GM23248 (cell line): ENCODE results near the gene ALDOA. TPM values are rescaled to one million over a fixed set of nuclear protein-coding genes. Genes with fewer than 3 reads are reported as not detected.

ENCODE experiments used
- DNase-seq: peaks from one replicate; pipeline ENCODE4 v3.0.0-alpha.2; 2015
- H2AFZ ChIP-seq: fragments of 200-600 bp; sonication (generic); 2 replicates; pipeline ENCODE4 v1.6.1; 2016; ENCODE audit warnings: antibody characterized with exemption
- H3F3A ChIP-seq: fragments of 200-600 bp; sonication (generic); 2 replicates; pipeline ENCODE4 v1.6.1; 2016; ENCODE audit warnings: mild to moderate bottlenecking, antibody characterized with exemption, mixed run types; ENCODE audit not compliant: insufficient read depth
- H3K27ac ChIP-seq: fragments of 200-600 bp; sonication (generic); 2 replicates; pipeline ENCODE4 v1.5.1; 2016; ENCODE audit warnings: mild to moderate bottlenecking
- H3K27me3 ChIP-seq: fragments of 200-600 bp; sonication (generic); replicated peaks from 2 replicates; pipeline ENCODE4 v1.6.1; 2016; ENCODE audit warnings: mild to moderate bottlenecking; ENCODE audit not compliant: insufficient read depth
- H3K36me3 ChIP-seq: fragments of 200-600 bp; sonication (generic); 2 replicates; pipeline ENCODE4 v1.6.1; 2016; ENCODE audit warnings: low read depth, mild to moderate bottlenecking
- H3K4me1 ChIP-seq: fragments of 200-600 bp; sonication (generic); 2 replicates; pipeline ENCODE4 v1.6.1; 2016; ENCODE audit warnings: mild to moderate bottlenecking; ENCODE audit not compliant: insufficient read depth
- H3K4me2 ChIP-seq: fragments of 200-600 bp; sonication (generic); one replicate; pipeline ENCODE4 v1.6.1; 2016; ENCODE audit warnings: mild to moderate bottlenecking; ENCODE audit not compliant: unreplicated experiment
- H3K4me3 ChIP-seq: fragments of 200-600 bp; sonication (generic); 2 replicates; pipeline ENCODE4 v1.5.1; 2016; ENCODE audit warnings: mild to moderate bottlenecking
- H3K79me2 ChIP-seq: fragments of 200-600 bp; sonication (generic); 2 replicates; pipeline ENCODE4 v1.6.1; 2016; ENCODE audit warnings: mild to moderate bottlenecking; ENCODE audit not compliant: insufficient read depth
- H3K9ac ChIP-seq: fragments of 200-600 bp; sonication (generic); 2 replicates; pipeline ENCODE4 v1.6.1; 2016; ENCODE audit warnings: mild to moderate bottlenecking
- H3K9me2 ChIP-seq: fragments of 200-600 bp; sonication (generic); 2 replicates; pipeline ENCODE4 v1.6.1; 2016; ENCODE audit warnings: mixed run types, mild to moderate bottlenecking, moderate library complexity; ENCODE audit not compliant: insufficient read depth
- H3K9me3 ChIP-seq: fragments of 200-600 bp; sonication (generic); one replicate; pipeline ENCODE4 v1.6.1; 2017; ENCODE audit warnings: low read depth
- H4K20me1 ChIP-seq: fragments of 200-600 bp; sonication (generic); 2 replicates; pipeline ENCODE4 v1.6.0; 2016; ENCODE audit not compliant: insufficient read depth
- EZH2 ChIP-seq: fragments of 200-600 bp; sonication (generic); IDR thresholded peaks from 2 replicates; pipeline ENCODE4 v1.6.1; 2018; ENCODE audit warnings: antibody characterized with exemption, mild to moderate bottlenecking; ENCODE audit not compliant: insufficient read depth, poor library complexity, severe bottlenecking
- EZH2phosphoT487 ChIP-seq: fragments of 200-600 bp; sonication (generic); IDR thresholded peaks from 2 replicates; pipeline ENCODE4 v1.6.1; 2018; ENCODE audit warnings: antibody characterized with exemption, moderate library complexity, mild to moderate bottlenecking, low read depth; ENCODE audit not compliant: insufficient read depth
- WGBS, 2 experiments: methylation state at CpG; one replicate each; pipeline ENCODE4 v1.1.6; 2015 to 2017; ENCODE audit warnings: low lambda C conversion rate in 2 of 2, low coverage in 1 of 2; ENCODE audit errors: missing lambda C conversion rate in 2 of 2; 5-methylcytosine and 5-hydroxymethylcytosine counted together
- in situ Hi-C: fragments of 300-500 bp; cut with MboI; formaldehyde crosslinking; loops from 2 replicates; pipeline ENCODE4 v1.15.0; 2020
- polyA plus RNA-seq: library from polyadenylated mRNA; unstranded; fragments of >200 nt; fragmentation: Nextera tagmentation; extraction: Ambion mirVana; gene quantifications from 2 replicates; pipeline ENCODE4 v1.2.1, GENCODE V29; 2016
- total RNA-seq: library from RNA; depleted of rRNA; stranded (reverse); fragments of >200 nt; shearing (Covaris generic); gene quantifications from 2 replicates; pipeline ENCODE4 v1.2.3, GENCODE V29; 2014

ALDOA gene
- total and polyA plus RNA-seq, 2 experiments from 2014 or later = 1,602 to 2,742 TPM

DNA sequence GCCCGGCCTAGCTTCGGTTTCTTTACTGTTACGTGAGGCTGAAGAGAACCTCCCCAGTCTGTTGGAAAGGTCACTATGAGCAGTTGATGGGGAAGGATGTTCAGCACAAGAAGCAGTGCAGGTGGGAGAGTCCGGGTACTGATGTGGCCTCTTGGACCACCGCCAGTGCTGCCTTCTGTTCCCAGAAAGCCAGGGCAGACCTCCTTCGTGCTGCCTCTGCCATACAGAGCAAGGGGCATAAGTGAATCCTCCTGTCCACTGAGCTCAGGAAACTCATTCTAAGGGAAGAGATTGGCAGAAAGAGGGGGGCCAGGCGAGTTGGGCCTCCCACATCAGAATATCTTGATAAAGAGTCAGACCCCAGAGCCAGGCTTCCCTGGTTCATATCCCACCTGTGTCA, 13.9 kb downstream of the ALDOA start:
- Histone ChIP-seq H4K20me1 (no peaks in the 10 kb centered on the region), H3K4me1 (peaks cover 17% of the 10 kb centered on the region), H3K9me3 (no peaks in the 10 kb centered on the region), H3K27ac (no peak overlapping the region), H3K79me2 (peaks cover 76% of the 10 kb centered on the region), H3K27me3 (no peaks in the 10 kb centered on the region), H3K36me3 (peaks cover 23% of the 10 kb centered on the region; the same call in 1 of the 2 replicates), H3K9ac (no peak overlapping the region), H3K4me3 (no peak overlapping the region), H2AFZ (no peak overlapping the region), H3F3A (peaks cover 12% of the 10 kb centered on the region), H3K4me2 (no peak overlapping the region), H3K9me2 (no peaks in the 10 kb centered on the region)
- TF ChIP-seq EZH2 (no peak), EZH2phosphoT487 (no peak)
- WGBS, 2 experiments = 82 to 88% methylated on average over 7 of the region's 7 CpGs
- DNase-seq = no peak
- in situ Hi-C loops = no loop called here

DNA sequence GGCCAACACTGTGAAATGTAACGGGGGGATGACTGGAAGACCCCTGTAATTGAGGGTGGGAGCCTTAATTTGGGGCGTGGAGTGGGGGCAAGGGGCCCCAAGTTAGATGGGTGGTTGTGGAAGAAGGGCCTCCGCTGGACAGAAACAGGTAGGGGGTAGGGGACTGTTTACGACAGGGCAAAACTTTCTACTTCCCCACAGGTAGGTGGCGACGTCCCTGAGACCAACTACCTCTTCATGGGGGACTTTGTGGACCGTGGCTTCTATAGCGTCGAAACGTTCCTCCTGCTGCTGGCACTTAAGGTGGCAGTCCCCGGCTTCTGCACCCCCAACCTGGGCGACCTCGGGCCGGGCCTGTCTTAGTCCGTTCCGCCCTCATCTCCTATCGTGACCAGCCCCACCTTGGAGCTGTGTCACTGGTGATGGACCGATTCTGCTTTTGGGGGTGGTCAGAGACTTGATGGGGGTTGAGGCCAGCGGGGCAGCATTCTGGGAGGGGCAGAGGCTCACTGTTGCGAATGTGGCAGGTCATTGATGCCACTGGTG, 17.1 kb downstream of the ALDOA start:
- no peak for TF ChIP-seq EZH2
- no peak for TF ChIP-seq EZH2phosphoT487
- Histone ChIP-seq H3K4me3 (no peak overlapping the region), H3F3A (peaks cover 14% of the 10 kb centered on the region), H4K20me1 (no peaks in the 10 kb centered on the region), H3K9ac (no peak overlapping the region), H3K9me3 (no peaks in the 10 kb centered on the region), H3K27ac (no peak overlapping the region), H3K36me3 (peaks cover 23% of the 10 kb centered on the region; the same call in 1 of the 2 replicates), H3K4me2 (no peak overlapping the region), H3K9me2 (no peaks in the 10 kb centered on the region), H3K79me2 (peaks cover 58% of the 10 kb centered on the region), H3K4me1 (peaks cover 4% of the 10 kb centered on the region; the same call in 1 of the 2 replicates), H2AFZ (no peak overlapping the region), H3K27me3 (no peaks in the 10 kb centered on the region)
- in situ Hi-C loops = no loop called here
- 87 to 90% methylated on average over 20 of the region's 20 CpGs for WGBS, 2 experiments
- DNase-seq = no peak

DNA sequence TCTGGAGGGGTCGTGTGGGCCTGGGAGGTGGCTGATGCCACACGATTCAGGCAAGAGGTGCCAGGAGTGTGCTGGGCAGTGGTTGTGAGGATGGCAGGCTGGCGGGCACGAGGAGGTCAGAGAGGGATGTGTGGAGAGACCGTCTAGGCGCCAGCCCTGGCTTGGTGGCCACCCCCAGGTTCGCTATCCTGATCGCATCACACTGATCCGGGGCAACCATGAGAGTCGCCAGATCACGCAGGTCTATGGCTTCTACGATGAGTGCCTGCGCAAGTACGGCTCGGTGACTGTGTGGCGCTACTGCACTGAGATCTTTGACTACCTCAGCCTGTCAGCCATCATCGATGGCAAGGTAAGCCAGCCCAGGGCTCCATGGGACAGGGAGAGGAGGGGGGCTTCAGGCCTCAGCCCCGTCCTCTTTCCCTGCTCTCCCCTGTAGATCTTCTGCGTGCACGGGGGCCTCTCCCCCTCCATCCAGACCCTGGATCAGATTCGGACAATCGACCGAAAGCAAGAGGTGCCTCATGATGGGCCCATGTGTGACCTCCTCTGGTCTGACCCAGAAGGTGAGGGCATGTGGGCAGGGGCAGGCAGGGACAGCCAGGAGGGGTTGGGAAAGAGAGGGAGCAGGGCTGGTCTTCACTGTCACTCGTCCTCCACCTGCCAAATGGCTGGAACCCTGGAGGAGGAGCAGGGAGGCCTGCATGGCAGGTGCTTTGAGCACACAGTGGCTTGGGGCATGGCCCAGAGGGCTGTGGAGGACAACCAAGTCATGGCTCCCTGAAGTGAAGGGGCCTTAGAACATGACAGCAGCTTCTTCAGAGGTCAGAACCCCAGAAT, 17.9 kb downstream of the ALDOA start:
- Histone ChIP-seq H3K9ac (no peak overlapping the region), H3K27ac (no peak overlapping the region), H3K36me3 (peaks cover 18% of the 10 kb centered on the region; the same call in 1 of the 2 replicates), H4K20me1 (no peaks in the 10 kb centered on the region), H3K4me1 (no peaks in the 10 kb centered on the region), H3K9me2 (no peaks in the 10 kb centered on the region), H2AFZ (no peak overlapping the region), H3F3A (peaks cover 23% of the 10 kb centered on the region), H3K79me2 (peaks cover 50% of the 10 kb centered on the region), H3K9me3 (no peaks in the 10 kb centered on the region), H3K4me3 (no peak overlapping the region), H3K27me3 (no peaks in the 10 kb centered on the region), H3K4me2 (no peak overlapping the region)
- 95% methylated on average over 24 of the region's 24 CpGs for WGBS, 2 experiments
- in situ Hi-C loops = no loop called here
- DNase-seq = no peak
- TF ChIP-seq EZH2 (no peak), EZH2phosphoT487 (no peak)

DNA sequence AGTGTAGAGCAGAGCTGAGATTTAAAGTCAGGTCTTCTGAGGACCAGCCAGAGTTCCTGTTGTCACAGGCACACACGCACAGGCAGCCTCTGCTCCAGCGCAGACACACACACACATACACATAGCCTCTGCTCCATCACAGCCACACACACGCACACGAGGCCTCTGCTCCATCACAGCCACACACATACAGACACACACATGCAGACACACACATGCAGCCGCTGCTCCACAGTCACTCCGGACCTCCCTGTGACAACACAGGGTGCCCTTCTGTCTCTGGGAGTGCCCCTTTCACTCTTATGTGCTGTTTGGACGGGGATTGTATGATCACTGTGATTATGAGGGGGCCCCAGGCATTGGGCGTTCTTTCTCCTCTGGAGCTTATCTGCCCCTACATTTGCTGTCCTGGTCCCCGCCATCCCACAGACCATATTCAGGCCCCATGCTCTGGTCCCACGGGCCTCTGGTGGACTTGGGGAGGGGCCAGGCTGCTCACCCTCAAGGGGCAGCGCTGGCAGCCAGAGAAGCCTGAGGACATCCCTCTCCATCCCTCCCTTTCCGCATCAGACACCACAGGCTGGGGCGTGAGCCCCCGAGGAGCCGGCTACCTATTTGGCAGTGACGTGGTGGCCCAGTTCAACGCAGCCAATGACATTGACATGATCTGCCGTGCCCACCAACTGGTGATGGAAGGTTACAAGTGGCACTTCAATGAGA, 18.7 kb downstream of the ALDOA start:
- Histone ChIP-seq H3K4me2 (no peak overlapping the region), H3K4me1 (no peaks in the 10 kb centered on the region), H3K4me3 (no peak overlapping the region), H3K9ac (no peak overlapping the region), H3K36me3 (peaks cover 15% of the 10 kb centered on the region; the same call in 1 of the 2 replicates), H3K9me2 (no peaks in the 10 kb centered on the region), H3K27me3 (no peaks in the 10 kb centered on the region), H3K79me2 (peaks cover 41% of the 10 kb centered on the region), H2AFZ (no peak overlapping the region), H4K20me1 (no peaks in the 10 kb centered on the region), H3K27ac (no peak overlapping the region), H3F3A (peaks cover 25% of the 10 kb centered on the region), H3K9me3 (no peaks in the 10 kb centered on the region)
- in situ Hi-C loops = no loop called here
- DNase-seq = no peak
- 89 to 96% methylated on average over 16 to 18 of the region's 18 CpGs for WGBS, 2 experiments
- TF ChIP-seq EZH2phosphoT487 = no peak
- no peak for TF ChIP-seq EZH2
